HUES6 (cell line): Measurements from ENCODE around the gene POLA1.

ENCODE experiments used
- H3K27ac ChIP-seq: 2 replicates; pipeline ENCODE4 v1.7.0; 2013; ENCODE audit warnings: low read depth, mild to moderate bottlenecking, low read length, inconsistent platforms
- H3K27me3 ChIP-seq: 2 replicates; pipeline ENCODE4 v1.6.1; 2013; ENCODE audit warnings: low read length; ENCODE audit not compliant: control insufficient read depth, insufficient read depth
- H3K36me3 ChIP-seq: 2 replicates; pipeline ENCODE4 v1.6.1; 2013; ENCODE audit warnings: low read length; ENCODE audit not compliant: control insufficient read depth, insufficient read depth
- H3K4me1 ChIP-seq: 2 replicates; pipeline ENCODE4 v1.6.1; 2013; ENCODE audit warnings: low read length; ENCODE audit not compliant: control insufficient read depth, insufficient read depth
- H3K4me3 ChIP-seq: 2 replicates; pipeline ENCODE4 v1.5.1; 2013; ENCODE audit warnings: low read depth, low read length
- H3K9ac ChIP-seq: one replicate; pipeline ENCODE4 v1.6.1; 2013; ENCODE audit warnings: mild to moderate bottlenecking, low read length
- H3K9me3 ChIP-seq: 2 replicates; pipeline ENCODE4 v1.6.1; 2013; ENCODE audit warnings: low read depth, low read length; ENCODE audit not compliant: control insufficient read depth, insufficient read depth

POLA1 gene

DNA sequence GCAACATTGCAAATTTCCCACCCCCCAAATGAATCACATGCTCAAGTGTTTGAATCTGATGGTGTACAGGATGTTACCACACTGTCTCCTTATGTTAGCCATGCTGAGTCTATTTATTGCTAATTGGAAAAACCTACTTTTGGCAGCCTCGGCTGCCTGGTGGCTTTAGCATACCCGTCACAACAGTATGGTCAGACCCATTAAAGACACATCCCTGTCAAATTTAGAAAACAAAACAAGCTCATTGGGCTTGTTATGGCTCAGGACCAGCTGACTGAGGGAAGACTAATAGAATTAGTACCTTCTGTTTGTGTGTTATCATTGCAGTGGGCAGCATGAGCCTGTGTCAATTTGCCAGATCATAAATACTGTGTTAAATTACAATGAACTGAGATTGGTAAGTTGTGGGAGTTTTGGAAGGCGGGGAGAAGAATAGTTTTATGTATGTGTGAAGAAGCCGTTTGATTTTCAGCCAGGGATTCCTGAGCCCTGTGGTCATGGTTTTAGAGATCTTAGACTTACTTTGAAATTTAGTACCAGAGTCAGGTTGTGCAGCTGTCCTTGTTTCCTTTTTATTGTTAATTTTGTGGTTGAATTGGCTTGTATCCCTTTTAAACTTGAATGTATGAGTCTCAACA lies 66.8 kb downstream of the POLA1 start:
- Histone ChIP-seq H3K27me3 (no peaks in the 10 kb centered on the region), H3K27ac (no peak overlapping the region), H3K36me3 (peaks cover 82% of the 10 kb centered on the region)

DNA sequence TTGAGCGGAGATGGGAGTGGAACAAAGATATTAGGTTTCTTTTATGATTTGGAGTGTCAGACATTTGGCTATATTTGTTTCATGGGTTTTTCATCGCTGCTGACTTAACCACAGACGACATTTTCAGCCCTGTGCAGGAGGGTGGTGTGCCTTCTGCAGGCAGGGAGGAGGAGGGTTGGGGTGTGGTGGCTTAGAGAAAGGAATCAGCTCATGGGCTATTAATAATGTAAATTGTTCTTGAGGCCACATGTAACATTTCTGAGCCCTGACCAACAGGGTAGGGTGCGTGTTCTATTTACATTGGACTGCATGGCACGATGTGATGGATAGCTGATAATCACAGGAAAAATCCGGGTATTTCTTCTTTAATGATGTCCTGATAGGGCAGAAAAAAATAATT lies 67.6 kb downstream of the POLA1 start:
- Histone ChIP-seq H3K36me3 (peaks cover 82% of the 10 kb centered on the region), H3K4me3 (no peak overlapping the region), H3K4me1 (no peaks in the 10 kb centered on the region), H3K9me3 (no peaks in the 10 kb centered on the region), H3K9ac (no peak overlapping the region), H3K27me3 (no peaks in the 10 kb centered on the region), H3K27ac (no peak overlapping the region)

More for the DNA sequence above, 66.8 kb downstream of the POLA1 start:
- no peak overlapping the region for H3K4me3 ChIP-seq
- H3K4me1 ChIP-seq: no peaks in the 10 kb centered on the region
- H3K9me3 ChIP-seq: no peaks in the 10 kb centered on the region
- H3K9ac ChIP-seq: no peak overlapping the region

DNA sequence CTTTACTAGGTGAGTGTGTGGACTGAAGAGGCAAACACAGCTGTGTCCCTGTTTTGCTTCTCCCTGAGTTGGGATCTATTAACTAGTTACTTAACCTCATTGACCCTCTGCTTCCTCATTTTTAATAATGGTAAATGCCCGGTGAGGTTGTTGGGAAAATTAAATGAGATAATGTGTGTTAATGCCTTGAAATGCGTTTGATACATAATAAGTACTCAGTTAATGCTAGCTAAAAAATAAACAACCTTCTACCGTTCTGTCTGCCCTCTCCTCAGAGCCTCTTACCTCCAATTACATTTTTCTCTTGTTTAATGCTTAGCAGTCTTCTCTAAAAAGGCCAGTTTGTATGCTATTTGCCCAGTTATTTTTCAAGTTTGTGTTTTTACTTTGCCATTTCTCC lies 70.3 kb downstream of the POLA1 start:
- H3K4me3 ChIP-seq: no peak overlapping the region
- H3K9ac ChIP-seq: no peak overlapping the region
- no peaks in the 10 kb centered on the region for H3K4me1 ChIP-seq
- peaks cover 89% of the 10 kb centered on the region for H3K36me3 ChIP-seq
- H3K9me3 ChIP-seq: no peaks in the 10 kb centered on the region
- 0 out of 2 replicates have a peak overlapping the region, but pooled peaks have one; percentile 14 for H3K27ac ChIP-seq
- no peaks in the 10 kb centered on the region for H3K27me3 ChIP-seq

DNA sequence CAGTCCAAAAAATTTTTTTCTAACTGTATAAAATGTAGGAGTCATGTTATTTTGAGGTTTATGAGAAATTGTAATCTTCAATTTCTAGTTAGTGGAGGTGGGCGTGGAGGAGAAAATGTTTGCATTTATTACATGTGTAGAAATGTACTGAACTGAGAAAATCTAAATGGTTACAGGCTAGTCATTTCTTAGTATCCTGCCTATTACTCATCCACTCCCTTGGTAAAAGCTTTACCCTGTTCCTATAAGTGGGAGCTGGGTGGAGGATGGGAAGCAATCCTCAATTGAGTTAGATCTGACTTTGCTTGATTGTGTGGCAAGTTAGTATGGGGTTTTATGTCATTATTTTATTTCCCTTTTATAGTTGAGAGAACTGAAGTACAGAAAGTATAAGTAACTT lies 73.8 kb downstream of the POLA1 start:
- H3K36me3 ChIP-seq: peaks cover 86% of the 10 kb centered on the region
- H3K27me3 ChIP-seq: peaks cover 3% of the 10 kb centered on the region; the same call in 1 of the 2 replicates
- no peaks in the 10 kb centered on the region for H3K9me3 ChIP-seq
- H3K9ac ChIP-seq: no peak overlapping the region
- H3K4me3 ChIP-seq: no peak overlapping the region
- H3K4me1 ChIP-seq: no peaks in the 10 kb centered on the region
- no peak overlapping the region for H3K27ac ChIP-seq

DNA sequence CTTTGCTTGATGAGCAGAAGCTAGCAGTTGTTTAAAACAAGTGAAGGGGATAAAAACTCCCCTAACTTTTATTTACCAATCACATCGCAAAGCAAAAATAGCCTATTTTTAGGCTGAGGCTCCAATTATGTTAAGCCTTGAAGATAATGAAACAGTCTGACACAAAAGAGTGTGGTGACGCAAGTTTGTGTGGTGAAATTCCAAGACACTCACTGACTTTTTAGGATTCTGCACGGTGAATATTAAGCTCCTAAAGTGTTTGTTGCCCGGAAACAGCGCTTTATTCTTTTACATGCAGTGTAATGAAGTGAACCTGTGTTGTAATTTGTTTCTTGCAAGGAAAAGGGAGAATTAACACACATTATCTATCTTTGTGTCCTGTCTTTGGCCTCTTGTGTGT lies 74.8 kb downstream of the POLA1 start:
- H3K9me3 ChIP-seq: no peaks in the 10 kb centered on the region
- peaks cover 3% of the 10 kb centered on the region; the same call in 1 of the 2 replicates for H3K27me3 ChIP-seq
- H3K4me3 ChIP-seq: no peak overlapping the region
- no peak overlapping the region for H3K9ac ChIP-seq
- H3K27ac ChIP-seq: no peak overlapping the region
- H3K4me1 ChIP-seq: no peaks in the 10 kb centered on the region
- peaks cover 87% of the 10 kb centered on the region for H3K36me3 ChIP-seq

DNA sequence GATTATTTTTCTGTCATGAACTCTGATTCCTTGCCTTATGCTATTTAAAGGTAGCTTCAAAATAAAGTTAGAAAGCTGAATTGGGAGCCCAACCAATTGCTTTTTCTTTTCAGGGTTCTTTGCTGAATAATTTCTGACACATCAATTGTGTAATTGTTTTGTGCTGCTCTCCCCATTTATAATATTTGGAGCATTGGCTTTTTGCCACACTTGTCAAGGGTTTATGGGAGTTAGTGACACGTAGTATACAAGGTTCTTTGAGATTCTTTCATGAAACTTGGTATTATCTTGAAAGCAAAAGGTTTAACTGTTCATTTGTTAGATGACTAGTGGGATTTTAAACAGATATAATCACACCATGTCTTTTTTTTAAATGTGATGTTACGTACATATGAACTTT lies 80.9 kb downstream of the POLA1 start:
- H3K36me3 ChIP-seq: peaks cover 84% of the 10 kb centered on the region
- no peak overlapping the region for H3K27ac ChIP-seq
- no peaks in the 10 kb centered on the region for H3K9me3 ChIP-seq
- no peaks in the 10 kb centered on the region for H3K4me1 ChIP-seq
- H3K9ac ChIP-seq: no peak overlapping the region
- H3K27me3 ChIP-seq: no peaks in the 10 kb centered on the region; the same call in 1 of the 2 replicates
- no peak overlapping the region for H3K4me3 ChIP-seq

DNA sequence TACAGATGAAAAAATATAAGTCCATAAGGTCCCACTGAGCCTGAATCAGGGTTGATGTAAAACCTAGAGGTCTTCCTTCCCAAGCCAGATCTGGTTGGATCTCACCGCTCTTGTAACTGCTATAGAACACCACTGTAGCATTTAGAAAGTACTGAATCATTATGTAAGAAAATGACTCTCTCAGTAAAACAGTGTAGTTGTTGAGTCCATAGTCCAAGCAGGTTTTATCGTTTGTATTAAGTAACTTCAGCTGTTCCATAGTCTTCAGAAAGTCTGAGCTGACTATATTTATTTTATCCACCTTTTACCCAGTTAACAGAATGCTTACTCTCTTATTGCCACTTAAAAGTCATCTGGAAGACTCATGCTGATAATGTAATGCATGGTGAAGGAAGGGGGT lies 82.2 kb downstream of the POLA1 start:
- no peaks in the 10 kb centered on the region for H3K9me3 ChIP-seq
- 0 out of 2 replicates have a peak overlapping the region, but pooled peaks have one; percentile 7 for H3K27ac ChIP-seq
- no peak overlapping the region for H3K9ac ChIP-seq
- peaks cover 74% of the 10 kb centered on the region for H3K36me3 ChIP-seq
- H3K4me1 ChIP-seq: no peaks in the 10 kb centered on the region
- H3K27me3 ChIP-seq: no peaks in the 10 kb centered on the region; the same call in 1 of the 2 replicates
- H3K4me3 ChIP-seq: no peak overlapping the region

DNA sequence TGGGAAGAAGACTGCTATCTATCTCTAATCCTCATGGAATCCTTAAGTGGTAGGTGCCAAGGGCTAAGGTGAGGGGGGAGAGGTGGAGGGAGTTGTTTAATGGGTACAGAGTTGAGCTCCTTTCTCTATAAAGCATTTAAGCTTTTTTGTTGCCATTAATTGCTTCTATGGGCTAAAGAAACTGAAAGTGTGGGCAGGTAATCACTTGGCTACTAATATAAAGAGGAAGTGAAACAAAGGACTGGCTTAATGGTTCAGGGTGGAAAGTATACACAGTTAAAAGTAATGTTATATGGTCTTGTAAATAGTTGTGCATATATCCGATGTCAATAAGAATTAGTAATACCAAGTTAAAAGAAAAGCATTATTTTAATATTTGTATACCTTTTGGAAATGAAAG lies 83.9 kb downstream of the POLA1 start:
- Histone ChIP-seq H3K9me3 (no peaks in the 10 kb centered on the region), H3K36me3 (peaks cover 77% of the 10 kb centered on the region), H3K9ac (no peak overlapping the region), H3K4me1 (no peaks in the 10 kb centered on the region), H3K27me3 (no peaks in the 10 kb centered on the region; the same call in 1 of the 2 replicates), H3K27ac (no peak overlapping the region), H3K4me3 (no peak overlapping the region)

DNA sequence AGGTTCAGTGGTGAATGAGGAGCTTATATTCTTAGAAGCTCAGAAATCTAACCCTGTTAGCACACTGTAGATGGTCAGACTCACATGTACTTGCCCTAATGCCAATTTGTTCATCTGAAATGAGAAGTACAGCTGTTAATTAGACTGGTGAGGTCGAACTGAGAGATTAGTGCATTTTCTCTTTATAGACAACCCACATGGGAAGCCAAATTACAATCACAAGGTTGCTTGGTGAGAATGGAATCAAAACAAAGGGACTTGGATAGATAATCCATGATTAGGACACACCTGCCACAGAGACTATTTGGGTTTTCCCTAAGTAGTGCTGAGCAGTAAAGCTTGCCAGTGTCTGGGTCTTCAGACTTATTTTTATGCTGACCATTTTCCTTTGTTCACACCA lies 88.3 kb downstream of the POLA1 start:
- Histone ChIP-seq H3K27ac (no peak overlapping the region), H3K4me1 (no peaks in the 10 kb centered on the region), H3K9me3 (no peaks in the 10 kb centered on the region), H3K9ac (no peak overlapping the region), H3K27me3 (no peaks in the 10 kb centered on the region; the same call in 1 of the 2 replicates), H3K4me3 (no peak overlapping the region), H3K36me3 (peaks cover 46% of the 10 kb centered on the region)

DNA sequence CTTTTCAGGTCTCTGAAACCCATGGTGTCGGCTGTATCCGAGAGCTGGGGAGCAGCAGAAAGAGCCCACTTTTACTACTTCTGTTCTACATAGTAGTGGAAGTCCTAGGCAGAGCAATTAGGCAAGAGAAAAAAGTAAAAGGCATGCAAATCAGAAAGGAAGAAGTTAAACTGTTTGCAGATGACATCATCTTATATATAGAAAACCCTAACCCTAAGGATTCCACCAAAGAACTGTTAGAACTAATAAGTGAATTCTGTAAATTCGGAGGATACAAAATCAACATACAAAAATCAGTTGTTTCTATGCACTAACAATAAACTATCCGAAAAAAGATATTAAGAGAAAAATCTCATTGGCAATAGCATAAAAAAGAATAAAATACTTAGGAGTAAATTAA lies 95.3 kb downstream of the POLA1 start:
- H3K9me3 ChIP-seq: no peaks in the 10 kb centered on the region
- no peak overlapping the region for H3K4me3 ChIP-seq
- no peak overlapping the region for H3K9ac ChIP-seq
- peaks cover 6% of the 10 kb centered on the region; the same call in 1 of the 2 replicates for H3K4me1 ChIP-seq
- no peak overlapping the region for H3K27ac ChIP-seq
- H3K27me3 ChIP-seq: no peaks in the 10 kb centered on the region; the same call in 1 of the 2 replicates
- H3K36me3 ChIP-seq: peaks cover 21% of the 10 kb centered on the region

DNA sequence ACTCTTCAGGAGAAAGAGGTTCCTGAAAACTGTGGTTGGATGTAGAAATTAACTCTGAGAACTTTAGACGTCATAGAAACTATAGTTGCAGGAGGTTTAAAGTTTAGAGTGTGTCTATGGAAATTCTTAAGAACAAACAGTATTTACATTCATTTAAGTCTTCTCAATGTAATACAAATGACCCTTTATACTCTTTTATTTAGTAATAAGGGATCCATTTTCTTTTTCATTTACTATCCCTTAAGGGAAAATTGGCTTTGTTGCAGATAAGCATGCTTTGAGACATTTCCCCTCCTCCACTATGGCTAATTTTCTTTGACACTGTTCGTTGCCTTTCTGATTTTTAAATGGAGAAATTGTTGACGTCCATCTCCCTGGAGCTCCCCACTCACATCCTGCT lies 96.4 kb downstream of the POLA1 start:
- Histone ChIP-seq H3K4me1 (peaks cover 6% of the 10 kb centered on the region; the same call in 1 of the 2 replicates), H3K27ac (no peak overlapping the region), H3K9me3 (no peaks in the 10 kb centered on the region), H3K27me3 (no peaks in the 10 kb centered on the region; the same call in 1 of the 2 replicates), H3K9ac (no peak overlapping the region), H3K4me3 (no peak overlapping the region), H3K36me3 (peaks cover 22% of the 10 kb centered on the region)
